Measurements from ENCODE around the gene OR1I1.

GRCh38 chr19:15075806-15076205 is 6.2 kb upstream of the OR1I1 start:
- TF ChIP-seq CTCF (conservative IDR thresholded peaks at IDR 0.05) (no peak), ZFX (IDR thresholded peaks at IDR 0.05) (no peak)
